Transverse colon (tissue), 3 donors: ENCODE data around the gene PLEKHH3.

ENCODE experiments used
- CTCF ChIP-seq, 5 experiments: fragments of 200-600 bp in 3 of 5; fragments of 450-650 bp in 2 of 5; sonication (generic) in 3 of 5; IDR thresholded peaks; 1 replicate in 2 of 5; 2 replicates in 3 of 5; pipeline ENCODE4 v1.5.1; 2016 to 2017; ENCODE audit warnings: antibody characterized with exemption in 5 of 5, inconsistent platforms in 3 of 5, mild to moderate bottlenecking in 2 of 5, moderate library complexity in 1 of 5
- EP300 ChIP-seq: sonication (generic); formaldehyde crosslinking; IDR thresholded peaks from one replicate; pipeline ENCODE4 v1.6.1; 2017; ENCODE audit warnings: antibody characterized with exemption, low read depth
- POLR2A ChIP-seq: fragments of 450-650 bp; IDR thresholded peaks from one replicate; pipeline ENCODE4 v1.6.1; 2016; ENCODE audit warnings: antibody characterized with exemption, mild to moderate bottlenecking, moderate library complexity

DNA sequence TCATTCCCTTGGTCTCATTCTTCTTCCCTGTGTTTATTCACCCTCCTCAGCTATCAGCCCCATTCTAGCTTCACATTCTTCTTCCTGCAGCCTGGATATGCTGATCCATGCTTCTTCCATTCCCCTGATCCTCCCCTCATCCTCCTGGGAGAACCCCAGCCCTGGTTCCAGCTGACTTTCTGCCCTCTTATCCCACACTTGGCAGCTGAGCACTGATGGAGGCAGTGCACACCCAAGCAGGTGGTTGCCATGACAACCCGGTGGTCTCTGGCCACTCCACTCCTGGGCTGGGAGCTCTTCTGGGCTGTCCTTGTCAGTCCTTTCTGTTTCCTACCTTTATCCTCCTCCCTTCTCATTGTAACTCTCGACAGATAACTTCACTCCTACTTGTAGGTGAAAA is 34.5 kb downstream of the PLEKHH3 start:
- TF ChIP-seq CTCF (IDR thresholded peaks at IDR 0.05): no peak
- TF ChIP-seq POLR2A: no peak
- TF ChIP-seq EP300: no peak
